ENCODE data around the gene ACER1.

The ACER1 gene

GRCh38 chr19:6263735-6264444 is 69.5 kb downstream of the ACER1 start:
- no peak for DNase-seq

- DNase-seq: no peak
Measured at GRCh38 chr19:6263306-6263705, 70.1 kb downstream of the ACER1 start.

GRCh38 chr19:6262519-6262918 is 70.9 kb downstream of the ACER1 start:
- no peak for DNase-seq

DNA sequence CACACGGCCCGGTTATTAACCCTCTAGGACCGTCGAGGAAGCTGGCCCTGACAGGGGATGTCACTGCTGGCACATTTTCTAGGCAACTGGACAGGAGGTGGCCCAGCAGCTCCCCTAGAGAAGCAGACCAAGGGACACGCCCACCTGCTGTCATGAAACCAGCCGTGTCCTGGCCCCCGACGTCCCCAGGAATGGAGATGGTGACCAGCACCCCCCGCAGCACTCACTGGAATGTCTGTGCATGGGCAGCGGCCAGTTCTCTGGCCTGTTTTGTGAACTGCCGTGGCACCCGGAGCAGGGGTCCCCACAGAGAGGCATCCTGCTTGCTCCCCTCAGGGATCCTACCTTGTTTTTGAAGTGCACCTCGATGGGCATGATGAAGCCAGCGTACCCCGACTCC is 71.5 kb downstream of the ACER1 start:
- no peak for DNase-seq

DNA sequence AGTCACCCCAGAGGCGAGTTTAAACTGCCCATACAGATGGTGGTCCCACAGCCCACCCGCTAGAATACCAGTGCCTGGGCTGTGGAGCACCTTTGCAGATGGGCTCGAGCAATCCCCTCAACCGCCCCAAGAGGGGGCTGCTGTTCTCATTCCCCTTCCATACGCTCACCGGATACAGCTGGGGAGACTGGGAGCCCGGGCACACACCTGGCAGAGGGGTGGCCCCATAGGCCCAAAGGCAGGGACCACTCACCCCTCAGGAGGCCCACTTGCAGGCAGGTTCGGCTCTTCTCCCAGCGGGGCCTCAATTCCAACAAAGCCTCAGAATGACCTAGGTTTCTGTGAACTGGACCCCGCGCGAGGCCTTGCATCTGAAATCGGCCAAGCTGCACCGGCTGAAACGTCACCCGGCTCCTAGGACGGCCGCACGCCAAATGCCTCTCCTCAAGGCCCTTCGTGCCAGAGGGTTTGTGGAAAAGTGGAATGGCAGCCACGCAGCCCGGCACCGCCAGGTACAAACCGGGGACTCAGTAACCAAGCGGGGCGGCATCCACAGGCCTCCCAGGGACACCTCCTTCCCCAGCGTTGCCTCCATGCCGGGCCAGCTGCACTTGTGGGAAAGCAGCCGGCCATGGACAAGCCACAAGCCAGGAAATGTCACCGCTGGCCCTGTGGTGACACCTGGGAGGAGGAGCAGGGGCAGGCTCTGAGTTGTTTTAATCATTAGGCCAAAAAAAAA is 72.3 kb downstream of the ACER1 start:
- DNase-seq: peak; percentile 29 to 48 (median 33)

DNA sequence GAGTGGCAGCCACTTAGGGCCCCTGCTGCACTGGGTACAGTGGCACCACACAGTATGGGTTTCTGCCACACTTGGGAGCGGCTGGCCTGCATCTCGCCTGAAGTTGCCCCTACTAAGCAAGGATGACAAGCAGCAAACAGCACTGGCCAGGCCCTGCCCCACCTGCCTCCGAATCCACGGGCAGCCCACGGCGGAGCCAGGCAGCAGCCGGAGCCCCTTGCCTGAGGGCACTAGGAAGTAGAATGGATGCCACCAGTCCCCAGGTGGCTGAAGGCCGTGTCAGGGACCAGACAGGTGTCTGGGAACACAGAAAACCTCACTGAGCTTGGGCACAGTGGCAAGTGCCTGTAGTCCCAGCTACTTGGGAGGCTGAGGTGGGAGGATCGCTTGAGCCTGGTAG is 73.0 kb downstream of the ACER1 start:
- DNase-seq: no peak

DNA sequence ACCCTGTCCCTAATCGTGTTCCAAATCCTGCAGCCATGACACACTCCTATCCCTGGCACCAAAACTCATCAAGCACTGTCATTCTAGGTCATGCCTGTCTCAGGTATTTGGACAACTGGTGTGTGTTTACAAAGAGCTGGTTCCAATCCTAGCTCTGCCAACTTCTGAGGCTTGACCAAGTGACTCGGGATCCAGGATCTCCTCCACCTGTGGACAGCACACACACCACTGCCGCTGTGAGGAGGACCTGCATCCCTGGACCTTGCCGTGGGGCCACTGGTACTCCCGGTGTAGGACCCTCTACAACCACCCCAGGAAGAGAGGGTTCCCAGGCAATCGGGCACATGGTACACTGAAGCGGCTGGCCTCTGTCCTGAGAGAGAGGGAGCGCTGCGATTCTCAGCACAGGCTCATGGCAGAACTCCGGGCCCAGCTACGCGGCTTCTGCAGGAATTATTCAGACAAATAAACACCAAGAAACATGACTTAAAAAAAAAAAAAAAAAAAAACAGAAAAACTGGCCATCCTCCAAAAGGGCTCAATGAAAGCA is 74.0 kb downstream of the ACER1 start:
- DNase-seq: no peak

GRCh38 chr19:6258812-6259311 is 74.5 kb downstream of the ACER1 start:
- DNase-seq: no peak
